H9 (cell line): ENCODE measurements around the gene TMEM131. TPM values are rescaled to one million over a fixed set of nuclear protein-coding genes. Genes with fewer than 3 reads are reported as not detected.
A peak's percentile ranks its signal among the peaks of the same experiment; 100 is the strongest.

ENCODE experiments used
- DNase-seq: peaks from one replicate; pipeline ENCODE4 v3.0.0-alpha.2; 2017
- H2AFZ ChIP-seq: one replicate; pipeline ENCODE4 v1.6.1; 2013; ENCODE audit warnings: mild to moderate bottlenecking, low read length, control low read depth, moderate library complexity
- H2AK5ac ChIP-seq: 2 replicates; pipeline ENCODE4 v1.6.1; 2013; ENCODE audit warnings: low read length, control low read depth, mixed read lengths; ENCODE audit not compliant: insufficient read length
- H2BK120ac ChIP-seq: one replicate; pipeline ENCODE4 v1.6.1; 2013; ENCODE audit warnings: low read depth, mild to moderate bottlenecking, low read length, control low read depth, inconsistent platforms; ENCODE audit not compliant: poor library complexity, severe bottlenecking
- H2BK12ac ChIP-seq: 2 replicates; pipeline ENCODE4 v1.6.1; 2013; ENCODE audit warnings: low read length, control low read depth, mixed read lengths, low read depth; ENCODE audit not compliant: insufficient read length
- H2BK15ac ChIP-seq: 2 replicates; pipeline ENCODE4 v1.6.1; 2013; ENCODE audit warnings: low read depth, low read length, control low read depth
- H2BK20ac ChIP-seq: one replicate; pipeline ENCODE4 v1.6.1; 2013; ENCODE audit warnings: low read depth, mild to moderate bottlenecking, low read length, control low read depth, inconsistent platforms; ENCODE audit not compliant: poor library complexity, severe bottlenecking
- H2BK5ac ChIP-seq: 2 replicates; pipeline ENCODE4 v1.6.1; 2013; ENCODE audit warnings: low read length, control low read depth, mixed read lengths; ENCODE audit not compliant: insufficient read length
- H3K14ac ChIP-seq: 2 replicates; pipeline ENCODE4 v1.6.1; 2013; ENCODE audit warnings: low read length, control low read depth; ENCODE audit not compliant: insufficient read depth
- H3K18ac ChIP-seq: 2 replicates; pipeline ENCODE4 v1.6.1; 2013; ENCODE audit warnings: low read depth, mild to moderate bottlenecking, mixed read lengths, low read length, control low read depth; ENCODE audit not compliant: insufficient read length
- H3K23ac ChIP-seq: 2 replicates; pipeline ENCODE4 v1.6.1; 2013; ENCODE audit warnings: low read length, control low read depth, mixed read lengths, low read depth; ENCODE audit not compliant: insufficient read length
- H3K23me2 ChIP-seq: 2 replicates; pipeline ENCODE4 v1.6.1; 2013; ENCODE audit warnings: low read depth, mild to moderate bottlenecking, mixed read lengths, low read length, control low read depth; ENCODE audit not compliant: insufficient read length, poor library complexity, severe bottlenecking
- H3K27ac ChIP-seq: 2 replicates; pipeline ENCODE4 v1.5.1; 2013; ENCODE audit warnings: low read length, control low read depth, mixed read lengths, low read depth; ENCODE audit not compliant: insufficient read length
- H3K27me3 ChIP-seq: 2 replicates; pipeline ENCODE4 v1.6.1; 2013; ENCODE audit warnings: low read length, control low read depth, inconsistent platforms; ENCODE audit not compliant: insufficient read depth
- H3K4ac ChIP-seq: 2 replicates; pipeline ENCODE4 v1.6.1; 2013; ENCODE audit warnings: low read depth, mild to moderate bottlenecking, control low read depth, inconsistent platforms, low read length, moderate library complexity
- H3K4me1 ChIP-seq: 2 replicates; pipeline ENCODE4 v1.6.1; 2013; ENCODE audit warnings: low read length, control low read depth, inconsistent platforms; ENCODE audit not compliant: insufficient read depth
- H3K4me2 ChIP-seq: 2 replicates; pipeline ENCODE4 v1.6.1; 2013; ENCODE audit warnings: low read length, control low read depth, mixed read lengths; ENCODE audit not compliant: insufficient read length, insufficient read depth
- H3K56ac ChIP-seq: 2 replicates; pipeline ENCODE4 v1.6.1; 2013; ENCODE audit warnings: low read depth, mild to moderate bottlenecking, mixed read lengths, low read length, control low read depth; ENCODE audit not compliant: insufficient read length
- H3K79me1 ChIP-seq: 2 replicates; pipeline ENCODE4 v1.6.1; 2013; ENCODE audit warnings: low read depth, mild to moderate bottlenecking, moderate library complexity, low read length, control low read depth, inconsistent platforms; ENCODE audit not compliant: insufficient read depth, poor library complexity, severe bottlenecking
- H3K79me2 ChIP-seq: 2 replicates; pipeline ENCODE4 v1.6.1; 2013; ENCODE audit warnings: low read length, control low read depth, inconsistent platforms; ENCODE audit not compliant: insufficient read depth
- H3K9ac ChIP-seq: 2 replicates; pipeline ENCODE4 v1.6.1; 2013; ENCODE audit warnings: low read length, control low read depth, mixed read lengths; ENCODE audit not compliant: insufficient read length; ENCODE audit errors: extremely low read depth
- H3K9me3 ChIP-seq: one replicate; pipeline ENCODE4 v1.6.1; 2013; ENCODE audit warnings: low read depth, low read length, inconsistent platforms; ENCODE audit not compliant: control insufficient read depth
- H3T11ph ChIP-seq: one replicate; pipeline ENCODE4 v1.6.1; 2013; ENCODE audit warnings: mild to moderate bottlenecking, low read length, control low read depth, inconsistent platforms
- H4K20me1 ChIP-seq: one replicate; pipeline ENCODE4 v1.6.1; 2013; ENCODE audit not compliant: control insufficient read depth, insufficient read length, insufficient read depth
- H4K5ac ChIP-seq: 2 replicates; pipeline ENCODE4 v1.6.1; 2013; ENCODE audit warnings: low read depth, mild to moderate bottlenecking, mixed read lengths, low read length, control low read depth; ENCODE audit not compliant: insufficient read length
- H4K8ac ChIP-seq: replicated peaks from 2 replicates; pipeline ENCODE4 v1.6.1; 2013; ENCODE audit warnings: low read length, control low read depth, mixed read lengths, low read depth; ENCODE audit not compliant: insufficient read length
- H4K91ac ChIP-seq: 2 replicates; pipeline ENCODE4 v1.6.1; 2013; ENCODE audit warnings: low read depth, mild to moderate bottlenecking, moderate library complexity, mixed read lengths, low read length, control low read depth; ENCODE audit not compliant: insufficient read length
- H3K27ac Mint-ChIP-seq, 3 experiments: 2 replicates in 2 of 3; 3 replicates in 1 of 3; pipeline ENCODE4 v1.8.0; 2020 to 2021; ENCODE audit warnings: mixed read lengths in 3 of 3, mild to moderate bottlenecking in 1 of 3, moderate library complexity in 1 of 3
- H3K27me3 Mint-ChIP-seq: 2 replicates; pipeline ENCODE4 v1.8.0; 2021; ENCODE audit warnings: low read depth, mild to moderate bottlenecking, moderate library complexity, mixed read lengths
- H3K36me3 Mint-ChIP-seq, 3 experiments: 2 replicates in 2 of 3; 3 replicates in 1 of 3; pipeline ENCODE4 v1.8.0; 2020 to 2021; ENCODE audit warnings: low read depth in 3 of 3, mixed read lengths in 3 of 3; ENCODE audit not compliant: insufficient read depth in 1 of 3
- H3K4me1 Mint-ChIP-seq, 2 experiments: 2 replicates each; pipeline ENCODE4 v1.8.0; 2020; ENCODE audit warnings: mixed read lengths in 2 of 2
- H3K4me3 Mint-ChIP-seq, 2 experiments: 2 replicates in 1 of 2; 3 replicates in 1 of 2; pipeline ENCODE4 v1.8.0; 2020 to 2021; ENCODE audit warnings: mild to moderate bottlenecking in 2 of 2, mixed read lengths in 2 of 2, moderate library complexity in 1 of 2
- H3K9me3 Mint-ChIP-seq, 2 experiments: 2 replicates in 1 of 2; 3 replicates in 1 of 2; pipeline ENCODE4 v1.8.0; 2020; ENCODE audit warnings: mild to moderate bottlenecking in 2 of 2, mixed read lengths in 2 of 2, moderate library complexity in 1 of 2
- WGBS: extraction: QIAGEN DNeasy Blood & Tissue Kit; methylation state at CpG from one replicate; pipeline ENCODE4 v1.1.7; 2013; ENCODE audit warnings: missing lambda C conversion rate, low lambda C conversion rate, mixed read lengths; ENCODE audit not compliant: insufficient read length; ENCODE audit errors: extremely low coverage; 5-methylcytosine and 5-hydroxymethylcytosine counted together
- total RNA-seq: library from RNA; stranded (reverse); gene quantifications from 2 replicates; pipeline ENCODE4 v1.2.1, GENCODE V29; 2021
- TF ChIP-seq, protein P1 (sequence below): fragments of 200-600 bp; sonication (generic); conservative IDR thresholded peaks from 3 replicates; pipeline ENCODE4 v1.8.0; 2021; ENCODE audit warnings: antibody characterized with exemption, mild to moderate bottlenecking

The TMEM131 gene
- total RNA-seq, 1 experiment from 2014 or later, result 20.9 TPM

DNA sequence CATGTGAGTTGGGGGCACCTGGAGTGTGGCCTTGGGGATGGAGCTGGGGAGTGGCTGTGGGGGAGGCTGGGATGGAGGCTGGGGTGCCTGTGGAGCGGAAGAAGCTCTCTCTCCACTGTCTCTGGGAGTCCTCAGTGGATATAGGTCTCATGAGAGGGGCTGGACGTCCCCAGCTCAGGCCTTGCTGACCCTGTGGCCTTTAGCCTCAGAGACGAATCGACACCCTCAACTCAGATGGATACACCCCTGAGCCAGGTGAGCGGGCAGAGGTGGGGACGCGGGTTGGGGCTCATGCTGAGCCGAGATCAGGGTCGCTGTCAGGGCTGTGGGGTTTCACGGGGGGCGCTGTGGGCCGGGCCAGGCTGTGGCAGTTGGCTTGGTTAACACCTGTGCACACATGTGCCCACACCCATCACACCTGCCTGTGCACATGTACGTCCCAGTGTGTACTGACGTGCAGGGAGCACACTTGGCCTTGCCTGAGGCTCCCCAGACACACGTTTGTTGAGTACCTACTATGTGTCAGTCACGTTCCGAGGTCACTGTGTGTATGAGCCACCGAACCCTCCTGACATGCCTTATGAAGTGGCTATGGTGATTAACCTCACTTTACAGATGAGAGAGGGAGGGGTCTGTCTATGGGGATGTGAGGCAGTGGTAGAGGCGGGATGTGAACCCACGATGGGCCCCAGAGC lies 262.3 kb downstream of the TMEM131 start:
- no peak overlapping the region for H2AFZ ChIP-seq
- no peak overlapping the region for H2BK12ac ChIP-seq
- H3K4ac ChIP-seq, result no peak overlapping the region
- H4K8ac ChIP-seq, result no peak overlapping the region
- Mint-ChIP-seq H3K36me3 (peaks cover 0 to 2% (median 0%) of the 10 kb centered on the region in 3 experiments; a peak in 2 of 7 replicates), H3K27me3 (peaks cover 2% of the 10 kb centered on the region; the same call in 1 of the 2 replicates), H3K4me1 (no peaks in the 10 kb centered on the region), H3K27ac (peak overlapping the region in 1 of 3 experiments; percentile 82; a peak in 1 of 7 replicates), H3K4me3 (no peak overlapping the region), H3K9me3 (peaks cover 0 to 2% of the 10 kb centered on the region in 2 experiments; a peak in 3 of 5 replicates)
- H3K18ac ChIP-seq, result no peak overlapping the region
- H3K9ac ChIP-seq, result no peak overlapping the region
- no peaks in the 10 kb centered on the region for H3K79me2 ChIP-seq
- H2AK5ac ChIP-seq, result no peak overlapping the region
- H3K14ac ChIP-seq, result peak overlapping the region; percentile 33; the same call in 1 of the 2 replicates
- no peak overlapping the region for H3K56ac ChIP-seq
- no peak overlapping the region for H2BK20ac ChIP-seq
- no peaks in the 10 kb centered on the region for H3K79me1 ChIP-seq
- no peak overlapping the region for H2BK5ac ChIP-seq
- no peaks in the 10 kb centered on the region for H3K27me3 ChIP-seq
- H3K23ac ChIP-seq, result no peak overlapping the region
- no peak overlapping the region for H2BK15ac ChIP-seq
- H3K4me2 ChIP-seq, result no peak overlapping the region
- H3K4me1 ChIP-seq, result no peaks in the 10 kb centered on the region
- DNase-seq, result no peak
- H4K5ac ChIP-seq, result no peak overlapping the region
- no peak overlapping the region for H3T11ph ChIP-seq
- no CpG with 5 or more reads among the region's 20 CpGs for WGBS
- no peaks in the 10 kb centered on the region for H3K23me2 ChIP-seq
- H3K27ac ChIP-seq, result no peak overlapping the region
- no peak overlapping the region for H4K91ac ChIP-seq
- H4K20me1 ChIP-seq, result no peaks in the 10 kb centered on the region
- no peaks in the 10 kb centered on the region for H3K9me3 ChIP-seq
- H2BK120ac ChIP-seq, result no peak overlapping the region
- TF ChIP-seq, protein P1, sequence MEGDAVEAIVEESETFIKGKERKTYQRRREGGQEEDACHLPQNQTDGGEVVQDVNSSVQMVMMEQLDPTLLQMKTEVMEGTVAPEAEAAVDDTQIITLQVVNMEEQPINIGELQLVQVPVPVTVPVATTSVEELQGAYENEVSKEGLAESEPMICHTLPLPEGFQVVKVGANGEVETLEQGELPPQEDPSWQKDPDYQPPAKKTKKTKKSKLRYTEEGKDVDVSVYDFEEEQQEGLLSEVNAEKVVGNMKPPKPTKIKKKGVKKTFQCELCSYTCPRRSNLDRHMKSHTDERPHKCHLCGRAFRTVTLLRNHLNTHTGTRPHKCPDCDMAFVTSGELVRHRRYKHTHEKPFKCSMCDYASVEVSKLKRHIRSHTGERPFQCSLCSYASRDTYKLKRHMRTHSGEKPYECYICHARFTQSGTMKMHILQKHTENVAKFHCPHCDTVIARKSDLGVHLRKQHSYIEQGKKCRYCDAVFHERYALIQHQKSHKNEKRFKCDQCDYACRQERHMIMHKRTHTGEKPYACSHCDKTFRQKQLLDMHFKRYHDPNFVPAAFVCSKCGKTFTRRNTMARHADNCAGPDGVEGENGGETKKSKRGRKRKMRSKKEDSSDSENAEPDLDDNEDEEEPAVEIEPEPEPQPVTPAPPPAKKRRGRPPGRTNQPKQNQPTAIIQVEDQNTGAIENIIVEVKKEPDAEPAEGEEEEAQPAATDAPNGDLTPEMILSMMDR, result no peak
